HEK293 (cell line): ENCODE results near the gene ARFGAP1.
A peak's percentile ranks its signal among the peaks of the same experiment; 100 is the strongest.

Source experiments
- CTCF ChIA-PET: fragments of 350-600 bp; formaldehyde crosslinking; extraction: SDS; loops from one replicate; lab custom pipeline; 2021; ENCODE audit warnings: antibody characterized with exemption; lab: Yijun Ruan, JAX
- POLR2A ChIA-PET: fragments of 300-600 bp; formaldehyde crosslinking; extraction: SDS; loops from one replicate; lab custom pipeline; 2020; ENCODE audit warnings: antibody characterized with exemption, inconsistent platforms; lab: Yijun Ruan, JAX
- H3K27ac ChIP-seq: fragments of 200-500 bp; sonication (Bioruptor generic); 2 replicates; pipeline ENCODE4 v1.5.1; 2014; ENCODE audit warnings: low read depth, low read length, control low read depth, inconsistent platforms; ENCODE audit errors: extremely low read depth
- H3K36me3 ChIP-seq, 2 experiments: fragments of 200-500 bp in 1 of 2; sonication (Bioruptor generic) in 1 of 2; 1 replicate in 1 of 2; 2 replicates in 1 of 2; pipeline ENCODE4 v1.5.1; 2014 to 2017; ENCODE audit warnings: inconsistent platforms in 2 of 2, low read length in 2 of 2; ENCODE audit not compliant: control insufficient read depth in 2 of 2, insufficient read depth in 1 of 2
- H3K4me1 ChIP-seq: fragments of 200-500 bp; sonication (Bioruptor generic); 2 replicates; pipeline ENCODE4 v1.5.1; 2014; ENCODE audit warnings: mild to moderate bottlenecking, low read length, inconsistent platforms; ENCODE audit not compliant: control insufficient read depth, insufficient read depth
- H3K4me3 ChIP-seq: 2 replicates; pipeline ENCODE4 v1.5.1; 2011; ENCODE audit warnings: low read depth, mild to moderate bottlenecking, control low read depth, low read length, moderate library complexity
- H3K9me3 ChIP-seq: fragments of 200-500 bp; sonication (Bioruptor generic); 2 replicates; pipeline ENCODE4 v1.5.1; 2014; ENCODE audit warnings: low read depth, low read length, inconsistent platforms; ENCODE audit not compliant: control insufficient read depth, insufficient read depth
- GLIS1 ChIP-seq: fragments of 450-650 bp; formaldehyde crosslinking; IDR thresholded peaks from 2 replicates; pipeline ENCODE4 v1.5.1; 2016; ENCODE audit warnings: missing biosample characterization, missing genetic modification characterization
- KLF8 ChIP-seq: fragments of 450-650 bp; formaldehyde crosslinking; IDR thresholded peaks from 2 replicates; pipeline ENCODE4 v1.5.1; 2016; ENCODE audit warnings: missing biosample characterization, missing genetic modification characterization
- SCRT2 ChIP-seq: fragments of 450-650 bp; formaldehyde crosslinking; IDR thresholded peaks from 2 replicates; pipeline ENCODE4 v1.5.1; 2016; ENCODE audit warnings: missing biosample characterization, missing genetic modification characterization
- TCF7L2 ChIP-seq: IDR thresholded peaks from 2 replicates; pipeline ENCODE4 v1.6.1; 2011; ENCODE audit warnings: low read depth, mild to moderate bottlenecking, inconsistent platforms, low read length, moderate library complexity, borderline replicate concordance
- ZBTB8A ChIP-seq: fragments of 450-650 bp; formaldehyde crosslinking; IDR thresholded peaks from 2 replicates; pipeline ENCODE4 v1.5.1; 2016; ENCODE audit warnings: missing biosample characterization, missing genetic modification characterization
- ZIC2 ChIP-seq: fragments of 450-650 bp; formaldehyde crosslinking; IDR thresholded peaks from 2 replicates; pipeline ENCODE4 v1.5.1; 2016; ENCODE audit warnings: missing biosample characterization, missing genetic modification characterization
- ZNF140 ChIP-seq: fragments of 450-650 bp; formaldehyde crosslinking; IDR thresholded peaks from 2 replicates; pipeline ENCODE4 v1.5.1; 2016; ENCODE audit warnings: missing biosample characterization, missing genetic modification characterization
- ZNF175 ChIP-seq: fragments of 450-650 bp; formaldehyde crosslinking; IDR thresholded peaks from 2 replicates; pipeline ENCODE4 v1.5.1; 2016; ENCODE audit warnings: missing biosample characterization, missing genetic modification characterization
- ZNF239 ChIP-seq: fragments of 450-650 bp; formaldehyde crosslinking; IDR thresholded peaks from 2 replicates; pipeline ENCODE4 v1.5.1; 2016; ENCODE audit warnings: missing biosample characterization, missing genetic modification characterization
- ZNF416 ChIP-seq: fragments of 450-650 bp; formaldehyde crosslinking; IDR thresholded peaks from 2 replicates; pipeline ENCODE4 v1.5.1; 2016; ENCODE audit warnings: missing biosample characterization, missing genetic modification characterization
- ZNF548 ChIP-seq: fragments of 450-650 bp; formaldehyde crosslinking; IDR thresholded peaks from 2 replicates; pipeline ENCODE4 v1.5.1; 2016; ENCODE audit warnings: missing biosample characterization, missing genetic modification characterization
- ZNF561 ChIP-seq: fragments of 450-650 bp; IDR thresholded peaks from 2 replicates; pipeline ENCODE4 v1.5.1; 2018; ENCODE audit warnings: missing biosample characterization, missing genetic modification characterization, borderline replicate concordance
- ZNF610 ChIP-seq: fragments of 450-650 bp; formaldehyde crosslinking; IDR thresholded peaks from 2 replicates; pipeline ENCODE4 v1.5.1; 2016; ENCODE audit warnings: missing biosample characterization, missing genetic modification characterization, borderline replicate concordance
- ZNF792 ChIP-seq: fragments of 450-650 bp; formaldehyde crosslinking; IDR thresholded peaks from 2 replicates; pipeline ENCODE4 v1.5.1; 2016; ENCODE audit warnings: missing biosample characterization, missing genetic modification characterization
- TF ChIP-seq, protein P1 (sequence below): fragments of 450-650 bp; formaldehyde crosslinking; IDR thresholded peaks from 2 replicates; pipeline ENCODE4 v1.5.1; 2016; ENCODE audit warnings: missing biosample characterization, missing genetic modification characterization, low read depth
- TF ChIP-seq, protein P2 (sequence below): fragments of 450-650 bp; formaldehyde crosslinking; IDR thresholded peaks from 2 replicates; pipeline ENCODE4 v1.5.1; 2016; ENCODE audit warnings: missing biosample characterization, missing genetic modification characterization
- TF ChIP-seq, protein P3 (sequence below): fragments of 450-650 bp; formaldehyde crosslinking; optimal IDR thresholded peaks from 2 replicates; pipeline ENCODE3; 2016; ENCODE audit warnings: missing biosample characterization, mild to moderate bottlenecking, missing genetic modification characterization
- TF ChIP-seq, protein P4 (sequence below): fragments of 450-650 bp; formaldehyde crosslinking; IDR thresholded peaks from 2 replicates; pipeline ENCODE4 v1.5.1; 2017; ENCODE audit warnings: missing biosample characterization, missing genetic modification characterization

ARFGAP1 gene

DNA sequence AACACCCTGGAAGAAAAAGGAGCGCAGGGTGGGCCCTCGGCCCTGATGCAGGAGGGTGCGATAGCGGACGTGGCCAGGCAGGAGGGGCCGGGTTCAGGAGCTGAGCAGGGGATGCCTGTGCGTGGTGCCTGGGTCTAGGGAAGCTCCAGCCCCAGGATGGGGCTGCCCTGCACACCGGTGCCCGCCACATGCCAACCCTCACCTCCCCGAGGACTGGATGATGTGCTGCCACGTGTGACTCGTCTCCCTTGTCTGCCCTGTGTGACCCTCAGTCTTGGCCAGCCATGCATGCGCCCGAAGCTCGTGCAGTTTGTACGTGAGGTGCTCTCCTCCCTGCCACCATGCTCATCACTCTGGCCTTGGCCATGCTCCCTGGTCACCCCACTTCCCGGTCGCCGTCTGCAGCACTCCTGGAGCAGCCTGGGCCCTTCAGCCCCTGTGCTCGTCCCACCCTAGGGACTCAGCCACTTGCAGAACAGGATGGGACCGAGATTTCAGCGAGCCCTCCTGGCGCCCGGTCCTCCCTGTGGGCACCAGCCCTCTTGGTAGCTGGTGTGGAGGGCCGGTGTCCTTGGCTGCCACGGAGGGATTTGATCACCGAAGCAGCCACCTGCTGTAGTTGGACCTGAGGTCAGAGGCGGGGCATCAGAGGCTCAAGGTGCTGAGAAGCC is 16.1 kb downstream of the ARFGAP1 start (continued):
- TF ChIP-seq, protein P1, sequence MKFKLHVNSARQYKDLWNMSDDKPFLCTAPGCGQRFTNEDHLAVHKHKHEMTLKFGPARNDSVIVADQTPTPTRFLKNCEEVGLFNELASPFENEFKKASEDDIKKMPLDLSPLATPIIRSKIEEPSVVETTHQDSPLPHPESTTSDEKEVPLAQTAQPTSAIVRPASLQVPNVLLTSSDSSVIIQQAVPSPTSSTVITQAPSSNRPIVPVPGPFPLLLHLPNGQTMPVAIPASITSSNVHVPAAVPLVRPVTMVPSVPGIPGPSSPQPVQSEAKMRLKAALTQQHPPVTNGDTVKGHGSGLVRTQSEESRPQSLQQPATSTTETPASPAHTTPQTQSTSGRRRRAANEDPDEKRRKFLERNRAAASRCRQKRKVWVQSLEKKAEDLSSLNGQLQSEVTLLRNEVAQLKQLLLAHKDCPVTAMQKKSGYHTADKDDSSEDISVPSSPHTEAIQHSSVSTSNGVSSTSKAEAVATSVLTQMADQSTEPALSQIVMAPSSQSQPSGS (tag by site-specific recombination), result no peak
- TF ChIP-seq, protein P2, sequence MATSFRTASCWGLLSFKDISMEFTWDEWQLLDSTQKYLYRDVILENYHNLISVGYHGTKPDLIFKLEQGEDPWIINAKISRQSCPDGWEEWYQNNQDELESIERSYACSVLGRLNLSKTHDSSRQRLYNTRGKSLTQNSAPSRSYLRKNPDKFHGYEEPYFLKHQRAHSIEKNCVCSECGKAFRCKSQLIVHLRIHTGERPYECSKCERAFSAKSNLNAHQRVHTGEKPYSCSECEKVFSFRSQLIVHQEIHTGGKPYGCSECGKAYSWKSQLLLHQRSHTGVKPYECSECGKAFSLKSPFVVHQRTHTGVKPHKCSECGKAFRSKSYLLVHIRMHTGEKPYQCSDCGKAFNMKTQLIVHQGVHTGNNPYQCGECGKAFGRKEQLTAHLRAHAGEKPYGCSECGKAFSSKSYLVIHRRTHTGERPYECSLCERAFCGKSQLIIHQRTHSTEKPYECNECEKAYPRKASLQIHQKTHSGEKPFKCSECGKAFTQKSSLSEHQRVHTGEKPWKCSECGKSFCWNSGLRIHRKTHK, result no peak
- TF ChIP-seq ZNF239 (tag by site-specific recombination), result no peak
- no peak for TF ChIP-seq ZNF792

DNA sequence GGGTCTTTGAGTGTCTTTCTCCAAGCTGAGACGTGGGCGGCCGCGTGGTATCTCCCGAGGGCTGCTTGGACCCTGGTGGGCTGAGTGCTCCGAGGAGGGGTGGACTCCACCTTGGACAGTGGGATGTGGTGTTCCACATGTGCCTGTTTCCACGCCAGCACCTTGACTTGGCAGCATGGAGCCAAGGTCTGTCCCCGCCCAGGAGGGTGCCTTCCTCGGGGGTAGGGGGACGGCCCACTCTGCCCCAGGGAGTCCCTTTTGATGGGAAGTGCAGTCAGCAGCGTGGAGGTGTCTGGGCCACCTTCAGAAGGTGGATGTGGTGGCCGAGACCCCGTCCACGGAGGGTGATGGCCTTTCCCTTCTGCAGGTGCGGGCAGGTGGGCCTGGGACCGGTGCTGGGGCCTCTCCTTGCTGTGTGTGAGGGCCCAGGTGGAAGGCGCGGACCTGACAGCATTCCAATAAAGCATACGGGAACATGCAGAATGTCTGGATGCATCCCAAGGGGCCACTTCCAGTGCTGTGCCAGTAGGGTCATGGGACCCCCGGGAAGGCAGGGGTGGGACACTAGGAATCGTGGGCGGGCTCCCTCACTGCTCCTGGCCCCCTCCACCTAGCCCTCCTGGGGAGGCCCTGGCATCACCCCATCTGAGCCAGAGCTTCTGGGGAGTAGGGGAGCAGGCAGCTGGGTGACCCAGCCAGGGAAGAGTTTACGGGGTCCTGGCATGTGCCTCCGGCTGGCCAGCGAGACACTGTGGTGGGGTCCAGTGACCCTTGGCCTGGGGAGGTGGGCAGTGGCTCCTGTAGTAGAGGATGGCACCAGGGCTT is 16.9 kb downstream of the ARFGAP1 start:
- Histone ChIP-seq H3K9me3 (no peaks in the 10 kb centered on the region), H3K4me3 (no peak overlapping the region), H3K27ac (no peak overlapping the region), H3K36me3 (peaks cover 0 to 47% of the 10 kb centered on the region in 2 experiments; a peak in 1 of 3 replicates), H3K4me1 (no peaks in the 10 kb centered on the region)
- POLR2A ChIA-PET, result interaction anchor here (2.4 kb wide), 1 partner anchor 66 kb away, joined by 6 read pairs; no protein-coding TSS in a partner anchor
- CTCF ChIA-PET, result interaction anchor here (7.4 kb wide), 1 partner anchor 65 kb away, joined by 85 read pairs; no protein-coding TSS in a partner anchor
- TF ChIP-seq, protein P3, sequence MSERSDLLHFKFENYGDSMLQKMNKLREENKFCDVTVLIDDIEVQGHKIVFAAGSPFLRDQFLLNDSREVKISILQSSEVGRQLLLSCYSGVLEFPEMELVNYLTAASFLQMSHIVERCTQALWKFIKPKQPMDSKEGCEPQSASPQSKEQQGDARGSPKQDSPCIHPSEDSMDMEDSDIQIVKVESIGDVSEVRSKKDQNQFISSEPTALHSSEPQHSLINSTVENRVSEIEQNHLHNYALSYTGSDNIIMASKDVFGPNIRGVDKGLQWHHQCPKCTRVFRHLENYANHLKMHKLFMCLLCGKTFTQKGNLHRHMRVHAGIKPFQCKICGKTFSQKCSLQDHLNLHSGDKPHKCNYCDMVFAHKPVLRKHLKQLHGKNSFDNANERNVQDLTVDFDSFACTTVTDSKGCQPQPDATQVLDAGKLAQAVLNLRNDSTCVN (tag by site-specific recombination), result no peak
- peak; percentile 9; the same call in 1 of the 2 replicates for TF ChIP-seq ZIC2 (tag by site-specific recombination)
- TF ChIP-seq, all 188 proteins: peak for 1

DNA sequence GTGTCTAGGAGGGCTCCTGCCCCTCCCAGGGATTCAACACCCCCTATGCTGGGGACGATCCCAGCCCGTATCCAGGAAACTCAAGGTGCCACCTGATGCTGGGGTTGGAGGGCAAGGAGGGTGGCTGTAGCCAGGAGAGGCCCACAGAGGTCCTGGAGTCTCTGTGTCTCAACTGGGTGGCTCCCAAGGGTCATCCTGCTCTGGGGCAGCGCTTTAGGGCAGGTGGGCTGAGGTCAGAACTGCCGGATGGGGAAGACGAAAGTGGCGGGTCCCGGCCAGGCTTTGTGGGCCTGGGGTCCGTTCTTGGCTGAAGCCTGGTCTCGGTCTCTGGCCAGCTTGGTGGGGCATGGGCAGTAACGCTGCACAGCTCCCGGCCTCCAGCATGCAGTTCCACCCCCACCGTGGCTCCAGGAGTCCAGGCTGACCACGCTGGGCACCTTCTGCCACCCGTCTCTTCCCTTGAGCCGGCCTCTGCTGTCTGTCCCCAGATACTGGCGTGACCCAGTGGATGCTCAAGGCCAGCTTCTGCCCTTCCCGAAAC is 17.6 kb downstream of the ARFGAP1 start:
- Histone ChIP-seq H3K9me3 (no peaks in the 10 kb centered on the region), H3K36me3 (peaks cover 0 to 40% of the 10 kb centered on the region in 2 experiments; a peak in 1 of 3 replicates), H3K27ac (no peak overlapping the region), H3K4me1 (no peaks in the 10 kb centered on the region), H3K4me3 (no peak overlapping the region)
- ChIA-PET POLR2A (interaction anchor here (2.4 kb wide), 1 partner anchor 67 kb away, joined by 6 read pairs; no protein-coding TSS in a partner anchor), CTCF (interaction anchor here (1.1 to 7.4 kb wide), 3 partner anchors 10 to 100 kb away, joined by 3 to 85 read pairs (median 13); no protein-coding TSS in a partner anchor)
- TF ChIP-seq SCRT2 (tag by site-specific recombination) (0 out of 2 replicates have a peak, but pooled peaks have one; percentile 25), ZNF416 (tag by site-specific recombination) (no peak)

DNA sequence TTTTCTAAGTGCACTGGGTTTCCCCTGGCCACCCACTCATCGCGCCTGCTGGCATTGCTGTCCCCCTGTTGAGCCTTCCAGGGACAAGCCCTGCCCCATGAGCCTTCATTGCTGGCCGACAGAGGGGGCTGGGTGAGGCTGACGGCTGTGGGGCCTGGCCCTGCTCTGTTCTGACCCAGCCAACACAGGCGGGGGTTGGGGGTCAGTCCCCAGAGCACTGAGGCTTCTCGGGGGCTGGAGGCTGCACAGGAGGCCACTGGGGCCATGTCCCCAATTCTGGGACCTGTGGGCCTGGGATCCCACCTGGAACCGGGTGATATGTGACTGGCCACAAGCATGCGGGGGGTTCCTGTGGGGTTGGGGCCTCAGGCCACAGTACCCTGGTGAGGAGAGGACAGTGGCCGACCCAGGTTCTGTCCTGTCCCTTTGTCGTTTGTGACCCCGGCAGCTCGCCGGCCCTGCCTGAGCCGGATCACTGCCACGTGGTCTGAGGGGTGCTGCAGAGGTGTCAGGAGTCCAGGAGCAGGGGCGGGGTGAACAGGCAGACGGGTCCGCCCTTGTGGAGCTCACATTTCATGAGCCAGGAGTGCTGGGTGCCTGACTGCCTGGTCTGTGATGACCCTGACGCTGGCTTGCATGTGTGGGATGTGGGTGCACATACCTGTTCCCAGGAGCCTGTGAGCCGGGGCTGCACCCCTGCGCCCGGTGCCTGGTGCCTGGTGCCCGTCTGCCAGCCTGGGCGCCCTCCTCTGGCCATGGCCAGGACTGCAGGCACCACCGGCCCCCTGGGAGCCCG is 18.3 kb downstream of the ARFGAP1 start:
- ChIA-PET POLR2A (interaction anchor here (0.6 to 2.4 kb wide), 2 partner anchors 18 to 67 kb away, joined by 5 to 6 read pairs; partner anchors contain the start of gene ARFGAP1), CTCF (interaction anchor here (0.6 to 7.4 kb wide), 12 partner anchors 9 to 905 kb away, joined by 3 to 85 read pairs (median 3); no protein-coding TSS in a partner anchor)
- H3K4me3 ChIP-seq, result no peak overlapping the region
- no peaks in the 10 kb centered on the region for H3K9me3 ChIP-seq
- peaks cover 0 to 34% of the 10 kb centered on the region in 2 experiments; a peak in 1 of 3 replicates for H3K36me3 ChIP-seq
- no peak overlapping the region for H3K27ac ChIP-seq
- no peaks in the 10 kb centered on the region for H3K4me1 ChIP-seq
- TF ChIP-seq GLIS1 (tag by site-specific recombination) (peak; percentile 78), ZBTB8A (peak; percentile 94), TCF7L2 (no peak), KLF8 (tag by site-specific recombination) (peak; percentile 56; the same call in 1 of the 2 replicates), ZNF548 (tag by site-specific recombination) (no peak), ZNF140 (no peak), ZNF561 (tag by site-specific recombination) (peak; percentile 84; the same call in 1 of the 2 replicates), ZNF175 (tag by site-specific recombination) (no peak), ZNF610 (tag by site-specific recombination) (no peak)
- TF ChIP-seq, protein P4, sequence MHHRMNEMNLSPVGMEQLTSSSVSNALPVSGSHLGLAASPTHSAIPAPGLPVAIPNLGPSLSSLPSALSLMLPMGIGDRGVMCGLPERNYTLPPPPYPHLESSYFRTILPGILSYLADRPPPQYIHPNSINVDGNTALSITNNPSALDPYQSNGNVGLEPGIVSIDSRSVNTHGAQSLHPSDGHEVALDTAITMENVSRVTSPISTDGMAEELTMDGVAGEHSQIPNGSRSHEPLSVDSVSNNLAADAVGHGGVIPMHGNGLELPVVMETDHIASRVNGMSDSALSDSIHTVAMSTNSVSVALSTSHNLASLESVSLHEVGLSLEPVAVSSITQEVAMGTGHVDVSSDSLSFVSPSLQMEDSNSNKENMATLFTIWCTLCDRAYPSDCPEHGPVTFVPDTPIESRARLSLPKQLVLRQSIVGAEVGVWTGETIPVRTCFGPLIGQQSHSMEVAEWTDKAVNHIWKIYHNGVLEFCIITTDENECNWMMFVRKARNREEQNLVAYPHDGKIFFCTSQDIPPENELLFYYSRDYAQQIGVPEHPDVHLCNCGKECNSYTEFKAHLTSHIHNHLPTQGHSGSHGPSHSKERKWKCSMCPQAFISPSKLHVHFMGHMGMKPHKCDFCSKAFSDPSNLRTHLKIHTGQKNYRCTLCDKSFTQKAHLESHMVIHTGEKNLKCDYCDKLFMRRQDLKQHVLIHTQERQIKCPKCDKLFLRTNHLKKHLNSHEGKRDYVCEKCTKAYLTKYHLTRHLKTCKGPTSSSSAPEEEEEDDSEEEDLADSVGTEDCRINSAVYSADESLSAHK (tag by site-specific recombination), result no peak
